HG03460 (cell line): ENCODE results near the gene POMGNT2.
"Not testable (repeated sequence)": the region's sequence is repeated elsewhere in the genome, so short reads cannot be mapped to it uniquely, and the experiment has no call there.

ENCODE experiments used
- ATAC-seq: cut with Tn5 transposase; IDR thresholded peaks from one replicate; pipeline ENCODE4 v1.9.1; 2021; ENCODE audit not compliant: unreplicated experiment

POMGNT2 gene

DNA sequence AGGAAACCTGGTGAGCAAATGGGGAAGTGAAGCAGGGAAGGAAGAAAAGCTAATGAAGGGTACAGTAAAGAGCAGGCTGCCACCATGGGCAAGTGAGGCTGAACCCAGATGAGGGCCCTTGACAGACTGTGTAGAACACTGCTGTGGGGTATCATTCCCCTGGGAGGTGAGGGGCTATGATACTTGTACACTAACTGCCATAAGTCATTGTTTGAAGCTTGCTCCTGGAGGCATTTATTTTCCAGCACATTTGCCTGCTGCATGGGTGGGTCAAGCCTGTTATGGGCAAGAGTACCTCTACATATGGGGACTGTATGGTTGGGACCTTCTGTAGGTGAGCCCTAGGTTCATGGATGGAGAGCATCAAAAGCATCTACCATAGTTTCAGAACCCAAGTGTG lies 57.4 kb downstream of the POMGNT2 start:
- ATAC-seq: no peak

DNA sequence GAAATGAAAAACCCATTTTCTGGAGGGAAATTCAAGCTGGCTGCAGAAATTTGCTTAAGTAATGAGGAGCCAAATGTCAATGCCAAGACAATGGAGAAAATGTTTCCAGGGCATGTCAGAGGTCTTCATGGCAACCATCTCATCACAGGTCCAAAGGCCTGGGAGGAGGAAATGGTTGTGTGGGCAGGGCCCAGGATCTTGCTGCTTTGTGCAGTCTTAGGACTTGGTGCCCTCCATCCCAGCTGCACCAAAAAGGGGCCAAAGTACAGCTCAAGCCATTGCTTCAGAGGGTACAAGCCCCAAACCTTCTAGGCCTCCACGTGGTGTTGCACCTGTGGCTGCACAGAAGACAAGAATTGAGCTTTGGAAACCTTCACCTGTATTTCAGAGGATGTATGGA lies 59.3 kb downstream of the POMGNT2 start:
- ATAC-seq: no peak

DNA sequence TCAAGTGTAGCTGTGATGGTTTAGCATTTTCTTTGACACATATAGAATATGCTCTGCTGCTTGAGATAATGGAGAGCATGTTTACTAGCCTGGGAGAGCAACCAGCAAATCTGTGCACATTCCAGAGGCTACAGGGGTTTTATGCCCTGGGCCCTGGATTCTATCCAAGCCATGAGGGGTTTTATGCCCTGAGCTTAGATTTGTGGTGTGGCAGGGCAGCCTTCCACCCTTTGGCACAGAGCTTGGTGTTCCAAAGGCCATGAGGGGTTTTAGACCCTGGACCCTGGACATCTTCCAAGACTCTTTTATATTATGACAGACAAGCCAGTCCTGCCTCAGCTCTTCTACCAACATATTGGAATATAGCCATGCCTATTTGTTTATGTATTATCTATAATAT lies 60.8 kb downstream of the POMGNT2 start:
- ATAC-seq: not testable (repeated sequence)

DNA sequence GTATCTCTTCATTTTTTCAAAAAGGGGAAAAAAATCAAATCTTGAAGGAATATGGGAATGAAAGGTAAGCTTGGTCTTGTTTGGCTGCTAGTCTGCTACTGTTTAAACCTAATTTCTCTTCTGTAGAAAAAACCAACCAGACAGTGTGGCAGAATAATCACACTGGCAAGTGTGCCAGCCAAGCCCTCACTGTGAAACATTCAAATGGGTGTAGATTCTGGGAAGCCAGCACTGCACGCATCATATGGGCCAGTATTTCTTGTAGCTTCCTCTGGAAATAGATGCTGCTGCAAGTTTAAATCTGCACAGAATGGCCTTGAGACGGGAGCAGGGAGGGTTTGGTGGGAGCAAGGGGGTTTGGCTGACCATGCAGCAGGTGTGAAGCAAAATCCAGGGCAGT lies 62.1 kb downstream of the POMGNT2 start:
- ATAC-seq: no peak

DNA sequence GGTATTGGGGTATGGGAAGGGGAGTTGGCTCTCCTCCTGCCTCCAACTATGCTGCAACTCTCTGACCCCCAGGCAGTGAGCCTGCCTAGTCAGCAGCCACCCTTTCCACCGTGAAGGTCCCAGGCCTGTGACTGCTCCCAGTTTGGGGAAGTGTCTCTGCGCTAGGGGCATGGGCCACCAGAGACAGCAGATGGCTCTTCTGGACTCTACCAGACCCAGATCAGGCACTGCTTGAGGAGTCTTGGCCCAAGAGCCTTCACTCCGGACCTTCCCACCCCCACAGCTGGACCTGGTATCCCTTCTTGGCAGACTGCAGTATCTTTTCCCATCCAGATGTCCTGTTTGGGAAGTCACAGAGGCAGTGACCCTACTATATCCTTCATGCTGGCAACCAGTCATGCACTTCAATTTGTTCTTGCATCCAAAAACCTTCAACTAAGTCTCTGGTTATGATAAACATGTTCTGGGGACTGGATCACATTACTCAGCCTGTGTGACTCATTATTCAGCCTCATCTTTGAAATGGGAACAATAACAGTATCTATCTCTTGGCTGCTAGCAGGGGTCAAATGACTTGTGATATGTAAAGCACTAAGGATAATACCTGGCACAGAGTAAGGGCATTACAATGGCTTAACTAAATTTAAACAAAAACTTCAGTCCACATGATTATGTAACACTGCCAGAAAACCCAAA lies 62.7 kb downstream of the POMGNT2 start:
- no peak for ATAC-seq

DNA sequence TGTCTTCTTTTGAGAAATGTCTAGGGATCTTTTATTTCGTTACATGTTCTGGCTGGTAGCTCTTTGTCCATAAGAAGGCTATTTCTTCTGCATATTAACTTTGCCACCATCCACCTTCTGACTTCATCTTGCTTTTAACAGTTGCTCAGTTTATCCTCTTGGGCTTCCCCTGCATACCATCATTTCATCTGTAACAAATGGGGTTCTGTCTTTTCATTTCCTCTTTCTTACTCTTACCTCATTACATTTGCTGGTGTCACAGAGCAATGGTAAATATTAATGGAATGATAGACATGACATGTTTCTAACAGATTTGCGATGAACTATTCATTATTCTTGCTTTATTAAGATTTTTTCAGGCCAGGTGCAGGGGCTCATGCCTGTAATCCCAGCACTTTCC lies 64.4 kb downstream of the POMGNT2 start:
- ATAC-seq: no peak

DNA sequence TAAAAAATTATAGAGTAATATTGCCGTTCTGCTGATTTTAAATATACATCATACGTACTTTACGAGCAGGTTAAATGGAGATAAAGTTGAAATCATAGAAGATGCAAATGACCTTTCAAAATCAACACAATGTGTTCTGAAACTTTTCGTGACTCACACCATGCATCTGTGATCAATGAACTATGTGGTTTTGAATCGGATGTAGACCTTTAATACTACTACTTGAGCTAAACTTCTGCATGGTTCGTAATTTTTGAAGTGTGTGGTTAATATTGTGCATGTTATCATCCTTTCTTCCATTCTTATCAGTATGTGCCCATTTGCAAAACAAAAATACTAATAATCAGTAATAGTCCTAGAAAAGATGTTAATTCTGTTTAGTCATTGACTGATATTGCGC lies 67.9 kb downstream of the POMGNT2 start:
- peak; percentile 54 for ATAC-seq

DNA sequence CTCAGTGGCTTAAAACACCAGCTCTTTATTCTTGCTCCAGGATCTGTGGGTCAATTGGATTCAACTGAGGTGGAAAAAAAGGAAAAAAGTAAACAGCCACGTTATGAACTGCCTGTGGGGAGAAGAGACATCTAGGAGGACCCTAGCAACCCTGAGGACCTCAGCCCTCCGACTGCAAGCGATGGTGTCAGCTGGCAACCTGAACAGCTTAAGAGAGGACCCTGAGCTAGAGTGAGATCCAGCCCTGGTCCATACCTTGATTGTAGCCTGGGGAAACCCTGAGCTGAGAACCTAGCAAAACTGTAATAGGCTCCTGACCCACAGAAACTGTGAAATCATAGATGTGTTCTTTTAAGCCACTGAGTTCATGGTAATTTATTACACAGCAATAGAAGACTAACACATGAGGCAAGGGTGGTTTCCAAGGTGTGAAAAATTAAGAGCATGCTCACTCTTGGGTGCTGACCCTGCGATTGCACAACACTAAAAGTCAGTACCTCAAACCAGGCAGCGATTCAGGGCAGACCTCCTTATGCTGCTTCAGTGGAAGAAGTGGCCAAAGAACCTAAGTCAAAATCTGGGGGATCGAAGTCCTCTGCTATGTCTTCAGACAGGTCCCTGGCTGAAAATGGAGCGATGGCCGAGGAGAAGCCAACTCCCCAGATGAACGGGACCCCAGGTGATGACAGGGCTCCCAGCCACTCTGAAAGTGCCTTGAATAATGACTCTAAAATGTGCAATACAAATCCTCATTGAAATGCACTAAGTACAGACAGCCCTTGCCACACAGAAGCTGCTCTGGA lies 69.1 kb downstream of the POMGNT2 start:
- ATAC-seq: no peak

DNA sequence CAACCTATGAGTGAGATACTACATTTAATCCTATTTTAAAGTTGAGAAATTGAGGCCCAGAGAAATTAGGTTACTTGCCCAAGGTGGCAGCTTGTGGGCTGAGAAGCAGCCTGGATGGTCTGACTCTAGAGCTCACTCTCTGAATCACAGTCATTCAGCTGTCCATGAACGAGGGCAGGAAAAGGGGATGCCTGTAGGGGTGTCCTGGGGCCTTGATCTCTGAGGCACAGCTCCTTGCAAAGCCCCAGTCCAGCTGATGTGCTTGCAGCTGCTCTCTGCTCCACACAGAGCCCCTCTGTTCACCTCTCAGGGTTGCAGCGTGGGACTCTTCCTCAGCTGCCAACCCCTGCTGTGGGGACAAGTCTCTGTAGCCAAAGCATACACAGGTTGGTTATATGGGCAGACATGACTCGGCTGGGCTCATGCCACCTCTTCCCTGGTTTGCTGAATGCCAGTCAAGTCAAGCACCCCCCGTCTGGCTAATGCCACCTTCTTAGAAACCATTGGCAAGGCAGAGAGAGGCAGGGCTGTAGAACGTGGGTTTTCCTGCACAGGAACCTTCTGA lies 70.0 kb downstream of the POMGNT2 start:
- no peak for ATAC-seq

DNA sequence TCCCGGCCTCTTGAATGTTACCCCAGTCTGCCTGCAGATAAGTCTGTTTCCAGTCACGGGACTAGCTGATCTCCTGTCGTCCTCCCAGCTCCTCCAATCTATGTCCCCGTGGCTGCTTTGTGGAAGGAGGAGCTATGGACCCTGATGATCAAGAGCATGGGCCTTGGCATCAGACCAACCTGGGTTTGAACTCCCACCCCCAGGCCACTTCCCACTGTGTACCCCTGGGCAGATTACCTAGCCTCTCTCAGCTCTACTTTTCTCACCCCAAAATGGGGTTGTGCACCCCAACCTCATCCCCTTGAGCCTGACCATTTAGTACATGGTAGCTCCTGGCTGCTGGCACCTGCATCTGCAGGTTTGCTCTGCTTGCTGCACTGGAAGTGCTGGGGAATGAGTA lies 71.0 kb downstream of the POMGNT2 start:
- no peak for ATAC-seq

DNA sequence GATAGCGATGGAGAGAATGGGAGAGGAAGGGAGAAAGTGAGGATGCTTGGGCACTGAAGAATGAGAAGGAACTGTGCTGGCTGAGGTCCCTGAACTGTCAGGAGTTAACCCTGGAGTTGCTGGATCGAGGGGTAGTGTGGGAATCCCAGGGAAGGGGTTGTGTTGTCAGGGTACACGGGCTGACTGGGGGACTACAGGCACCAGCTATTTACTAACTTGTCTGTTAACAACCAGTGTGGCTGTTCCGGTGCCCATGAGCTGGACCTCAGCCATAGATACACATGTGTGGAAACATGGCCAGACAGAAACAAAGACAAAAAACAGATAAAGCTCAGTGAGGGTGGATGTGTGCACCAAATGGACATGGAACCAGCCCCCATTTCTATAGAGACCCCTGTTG lies 71.7 kb downstream of the POMGNT2 start:
- ATAC-seq: no peak

DNA sequence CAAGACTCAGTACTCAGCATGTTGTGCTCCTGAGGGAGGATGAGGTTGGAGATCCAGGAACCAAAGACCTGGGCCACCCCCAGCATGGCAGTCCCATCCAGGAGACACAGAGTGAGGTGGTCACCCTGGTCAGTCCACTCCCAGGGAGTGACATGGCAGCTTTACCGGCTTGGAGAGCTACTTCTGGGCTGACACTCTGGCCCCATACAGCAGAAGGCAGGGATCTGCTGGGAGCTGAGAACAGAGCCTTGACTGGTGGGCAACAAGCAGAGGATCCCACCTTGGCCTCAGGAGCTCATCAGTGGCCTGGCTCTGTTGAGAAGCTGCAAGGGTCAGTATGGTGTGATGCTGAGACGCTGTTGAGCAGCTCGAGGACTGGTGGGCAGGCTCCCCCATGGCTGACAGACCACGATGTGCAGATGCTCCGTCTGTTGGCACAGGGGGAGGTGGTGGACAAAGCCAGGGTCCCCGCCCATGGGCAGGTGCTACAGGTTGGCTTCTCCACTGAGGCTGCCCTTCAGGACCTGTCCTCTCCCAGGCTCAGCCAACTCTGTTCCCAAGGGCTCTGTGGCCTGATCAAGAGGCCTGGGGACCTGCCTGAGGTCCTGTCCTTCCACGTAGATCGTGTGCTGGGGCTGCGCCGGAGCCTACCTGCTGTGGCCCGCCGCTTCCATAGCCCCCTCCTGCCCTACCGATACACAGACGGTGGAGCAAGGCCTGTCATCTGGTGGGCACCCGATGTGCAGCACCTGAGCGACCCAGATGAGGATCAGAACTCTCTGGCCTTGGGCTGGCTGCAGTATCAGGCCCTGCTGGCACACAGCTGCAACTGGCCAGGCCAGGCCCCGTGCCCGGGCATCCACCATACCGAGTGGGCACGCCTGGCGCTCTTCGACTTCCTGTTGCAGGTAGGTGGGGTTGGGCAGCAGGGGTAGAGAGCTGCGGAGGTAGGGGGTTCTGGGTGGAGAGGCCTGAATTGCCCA lies 72.9 kb downstream of the POMGNT2 start:
- no peak for ATAC-seq

DNA sequence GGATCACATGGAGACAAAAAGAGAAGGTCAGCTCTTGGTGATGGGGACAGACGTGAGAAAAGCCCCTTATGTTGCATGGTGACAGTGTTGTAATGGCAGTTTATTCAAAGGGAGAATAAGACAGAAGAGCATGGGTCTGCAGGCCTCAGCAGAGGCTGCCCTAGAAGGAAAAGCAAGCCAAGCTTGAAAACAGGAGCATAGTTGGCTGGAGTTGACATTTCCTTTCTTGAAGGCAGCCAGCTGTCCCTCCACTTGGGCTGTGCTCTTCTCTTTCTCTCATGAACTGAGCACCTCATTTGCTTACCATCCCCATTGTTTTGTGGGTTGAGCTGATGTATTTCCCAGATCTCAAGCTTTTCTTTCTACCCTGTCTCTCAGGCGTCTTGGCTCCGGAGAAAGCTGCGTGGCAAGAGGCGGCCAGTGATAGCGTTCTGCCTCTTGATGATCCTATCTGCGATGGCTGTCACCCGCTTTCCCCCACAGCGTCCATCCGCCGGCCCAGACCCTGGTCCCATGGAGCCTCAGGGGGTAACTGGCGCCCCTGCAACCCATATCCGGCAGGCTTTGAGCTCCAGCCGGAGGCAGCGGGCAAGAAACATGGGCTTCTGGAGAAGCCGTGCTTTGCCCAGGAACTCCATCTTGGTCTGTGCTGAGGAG lies 73.9 kb downstream of the POMGNT2 start:
- ATAC-seq: no peak

DNA sequence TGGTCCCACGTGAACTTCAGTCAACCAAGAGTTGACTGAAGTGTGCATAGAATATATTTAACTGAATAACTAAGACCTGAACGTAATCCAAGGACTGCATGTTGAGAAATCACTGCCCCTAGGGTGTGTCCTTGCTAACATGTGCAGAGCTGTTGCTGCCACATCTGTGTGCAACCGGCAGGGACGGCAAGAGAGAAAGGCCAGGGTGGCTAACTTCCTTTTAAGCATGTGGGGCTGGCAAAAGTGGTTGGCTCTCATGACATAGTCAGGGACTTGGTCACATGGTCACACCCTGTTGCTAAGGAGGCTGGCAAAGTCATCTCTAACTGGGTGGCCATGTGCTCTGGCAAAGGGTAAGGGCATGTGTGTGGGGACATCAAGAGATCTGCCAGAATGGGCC lies 74.4 kb downstream of the POMGNT2 start:
- no peak for ATAC-seq

DNA sequence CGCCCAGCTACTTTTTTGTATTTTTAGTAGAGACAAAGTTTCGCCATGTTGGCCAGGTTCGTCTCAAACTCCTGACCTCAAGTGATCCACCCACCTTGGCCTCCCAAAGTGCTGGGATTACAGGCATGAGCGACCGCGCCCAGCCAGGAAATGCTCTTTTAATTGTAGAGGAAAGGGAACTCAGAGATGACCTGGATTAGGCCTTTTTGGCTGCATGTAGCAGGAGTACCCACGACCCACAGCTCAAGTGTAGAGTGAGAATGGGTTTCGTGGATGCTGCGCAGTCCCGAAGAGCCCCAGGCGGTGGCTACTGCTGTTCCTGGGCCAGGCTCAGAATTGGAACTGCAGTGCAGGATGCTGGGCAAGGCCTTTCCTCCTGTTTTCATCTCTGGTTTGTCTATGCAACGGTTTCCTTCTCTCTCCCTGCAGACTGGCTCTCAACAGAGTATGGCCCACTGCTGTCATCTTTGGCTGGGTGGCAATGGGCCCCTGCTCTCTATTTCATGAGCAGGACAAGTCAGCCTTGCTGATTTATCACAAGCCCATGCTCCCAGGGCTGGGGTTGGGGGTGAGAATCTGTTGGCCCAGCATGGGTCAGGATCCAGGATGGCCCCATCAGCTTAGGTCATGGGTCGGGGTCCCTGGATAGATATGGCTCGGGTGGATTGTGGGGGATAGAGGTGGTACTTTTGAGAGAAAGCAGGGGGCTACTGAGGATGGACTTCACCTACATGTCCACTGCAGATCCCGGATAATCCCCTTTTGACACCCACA lies 75.5 kb downstream of the POMGNT2 start:
- no peak for ATAC-seq
